GM19455 (cell line): Measurements from ENCODE around the gene TBL1XR1.

Experiments used
- ATAC-seq: cut with Tn5 transposase; IDR thresholded peaks from one replicate; pipeline ENCODE4 v1.9.1; 2021; ENCODE audit not compliant: unreplicated experiment

TBL1XR1 gene

GRCh38 chr3:177197041-177197726 lies at the start of gene TBL1XR1:
TSS of gene TBL1XR1 (minus strand) at chr3:177197482. CDS start at chr3:177064977, 132,505 bp downstream.
- peak; percentile 46 for ATAC-seq

- no peak for ATAC-seq
Observed at GRCh38 chr3:177245250-177245649, 48.0 kb upstream of the TBL1XR1 start.

GRCh38 chr3:177244606-177245005 lies 47.3 kb upstream of the TBL1XR1 start:
- no peak for ATAC-seq

DNA sequence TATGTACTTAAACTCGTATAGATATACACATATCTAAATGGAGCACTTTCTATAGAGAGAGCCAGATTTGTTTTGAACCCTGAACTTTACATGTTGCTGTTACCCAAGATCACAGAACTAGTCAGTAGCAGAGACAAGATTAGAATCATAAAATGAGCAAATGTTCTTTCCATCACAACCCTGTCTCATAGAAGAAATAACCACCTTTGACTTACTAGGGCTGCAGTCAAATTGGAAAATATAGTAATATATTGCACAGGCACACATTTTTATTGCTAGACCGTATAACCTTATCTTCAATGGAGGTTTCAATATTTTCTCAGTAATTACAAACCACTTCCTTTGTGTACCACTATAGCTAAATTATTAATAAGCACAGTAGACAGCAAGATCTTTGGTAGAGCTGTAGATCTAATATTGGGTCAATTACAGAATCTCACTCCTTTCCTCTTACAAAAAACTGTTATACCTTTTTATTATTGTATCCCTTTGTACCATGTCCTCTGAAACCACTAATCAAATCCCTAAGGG lies 41.5 kb upstream of the TBL1XR1 start:
- ATAC-seq, result no peak

GRCh38 chr3:177237206-177237605 lies 39.9 kb upstream of the TBL1XR1 start:
- ATAC-seq, result no peak

DNA sequence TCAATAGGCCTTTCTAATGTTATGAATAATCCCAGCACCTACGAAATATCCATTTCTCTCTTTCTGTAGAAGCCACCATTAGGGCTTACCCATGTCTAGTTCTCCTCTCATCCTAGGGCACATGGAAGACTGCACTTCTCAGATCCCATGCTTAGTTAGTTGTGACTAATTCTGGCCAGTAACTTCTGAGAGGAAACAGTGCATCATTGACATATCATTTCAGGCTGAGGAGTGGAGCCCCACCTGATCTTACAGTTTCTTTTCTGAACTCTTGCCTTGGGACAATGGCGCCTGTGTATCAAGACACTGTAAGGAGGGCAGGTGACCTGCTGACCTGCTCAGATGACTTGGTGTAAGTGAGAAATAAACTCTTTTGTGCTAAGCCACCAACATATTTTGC lies 39.4 kb upstream of the TBL1XR1 start:
- no peak for ATAC-seq

DNA sequence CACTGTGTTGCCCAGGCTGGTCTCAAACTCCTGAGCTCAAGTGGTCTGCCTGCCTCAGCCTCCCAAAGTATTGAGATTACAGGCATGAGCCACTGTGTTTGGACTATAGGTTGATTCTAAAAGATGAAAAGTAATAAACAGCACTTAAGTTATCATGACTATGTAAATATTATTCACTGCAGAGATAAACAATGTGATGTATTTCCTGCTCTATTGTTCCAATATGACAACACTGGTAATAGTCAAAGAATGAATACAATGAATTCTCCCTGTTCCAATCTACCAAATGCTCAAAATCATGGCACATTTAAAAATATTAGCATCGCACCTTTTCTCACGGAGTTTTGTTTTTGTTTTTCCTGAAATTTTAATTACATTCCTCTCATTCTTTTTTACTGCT lies 36.8 kb upstream of the TBL1XR1 start:
- ATAC-seq, result no peak

GRCh38 chr3:177231242-177231641 lies 34.0 kb upstream of the TBL1XR1 start:
- no peak for ATAC-seq

DNA sequence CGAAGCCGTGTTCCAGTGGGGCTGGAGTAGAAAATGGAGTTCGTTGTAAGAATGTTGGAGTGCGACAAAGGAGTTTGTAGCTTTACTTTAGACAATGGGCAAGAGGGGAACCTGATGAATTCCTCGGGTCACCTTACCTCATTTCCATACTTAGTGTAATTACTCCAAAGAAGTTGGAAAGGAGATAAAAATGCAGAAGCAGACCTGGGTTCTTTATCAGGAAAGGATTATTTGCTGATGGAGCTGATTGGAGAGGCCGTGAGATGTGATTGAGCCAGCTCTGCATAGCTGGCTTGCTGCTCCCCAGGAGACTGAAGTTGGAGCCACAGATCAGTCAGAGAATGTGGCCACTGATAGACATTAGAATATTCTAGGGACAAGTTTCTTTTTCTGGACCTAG lies 33.4 kb upstream of the TBL1XR1 start:
- no peak for ATAC-seq

DNA sequence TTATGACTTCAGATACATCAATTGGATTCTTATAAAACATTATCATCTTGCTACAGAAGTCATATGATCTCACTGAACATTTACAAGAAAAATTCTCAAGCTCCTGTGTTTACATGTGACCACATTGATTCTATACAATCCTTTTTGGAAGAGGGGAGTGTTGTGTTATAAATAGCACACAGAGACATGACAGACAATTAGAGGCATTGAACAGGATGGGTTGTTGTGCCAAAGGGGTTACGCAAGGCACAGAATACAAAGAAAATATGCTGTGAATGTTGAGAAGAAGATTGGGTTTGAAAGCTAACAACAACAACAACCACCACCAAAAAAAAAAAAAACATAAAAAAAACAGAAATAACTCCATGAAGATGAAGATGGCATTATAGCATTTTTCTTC lies 32.5 kb upstream of the TBL1XR1 start:
- ATAC-seq, result no peak

GRCh38 chr3:177228601-177229190 lies 31.4 kb upstream of the TBL1XR1 start:
- ATAC-seq, result no peak

DNA sequence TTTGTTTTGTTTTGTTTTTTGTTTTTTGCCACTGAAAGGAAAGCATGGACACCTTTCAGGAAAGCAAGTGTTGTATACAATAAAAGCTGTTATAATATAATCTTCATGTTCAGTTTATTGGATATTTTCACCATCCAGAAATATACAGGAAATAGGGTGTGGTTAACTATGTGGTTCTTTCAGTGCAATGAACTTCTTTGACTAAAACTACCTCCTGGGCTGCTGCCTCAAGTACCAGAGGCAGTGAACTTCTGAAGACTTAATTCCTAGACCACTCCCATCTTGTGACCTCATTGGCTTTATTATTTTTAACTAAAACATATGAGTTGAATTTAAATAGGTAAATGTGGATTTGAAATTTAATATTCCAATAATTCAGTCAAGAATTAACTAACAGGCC lies 27.1 kb upstream of the TBL1XR1 start:
- ATAC-seq, result no peak

GRCh38 chr3:177221744-177222143 lies 24.5 kb upstream of the TBL1XR1 start:
- ATAC-seq, result no peak

- no peak for ATAC-seq
Observed at GRCh38 chr3:177220136-177220974, 23.1 kb upstream of the TBL1XR1 start.

DNA sequence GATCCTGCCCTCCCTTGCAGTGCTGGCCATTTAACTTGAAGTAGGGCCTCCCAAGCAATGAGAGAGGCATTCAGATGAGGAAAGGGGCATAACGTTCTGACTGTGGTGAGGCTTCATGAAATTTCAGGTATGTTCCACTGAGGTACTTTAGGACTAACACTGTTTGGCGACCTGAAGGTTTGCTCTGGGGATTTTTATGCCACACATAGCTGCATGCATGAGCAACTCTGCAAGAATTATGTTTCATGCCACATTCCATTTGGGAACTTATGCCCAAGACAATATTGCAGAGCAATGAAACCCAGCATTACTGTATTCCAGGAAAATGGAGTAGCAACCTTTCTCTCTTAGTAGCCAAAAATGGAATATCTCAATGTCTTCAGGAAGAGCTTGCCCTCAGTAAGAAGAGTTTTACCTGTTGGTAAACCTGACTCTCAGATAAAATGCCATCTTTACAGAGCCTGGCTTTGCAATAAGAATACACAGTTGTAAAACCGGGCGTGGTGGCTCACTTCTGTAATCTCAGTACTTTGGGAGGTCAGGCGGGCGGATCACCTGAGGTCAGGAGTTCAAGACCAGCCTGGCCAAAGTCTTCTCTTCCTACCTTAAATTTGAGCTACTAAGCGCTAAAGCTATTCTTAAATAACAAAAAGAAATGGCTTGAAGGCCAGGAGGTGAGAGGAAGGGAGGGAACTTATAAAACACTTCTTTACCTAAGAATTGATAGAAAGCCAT lies 16.7 kb upstream of the TBL1XR1 start:
- ATAC-seq, result no peak

DNA sequence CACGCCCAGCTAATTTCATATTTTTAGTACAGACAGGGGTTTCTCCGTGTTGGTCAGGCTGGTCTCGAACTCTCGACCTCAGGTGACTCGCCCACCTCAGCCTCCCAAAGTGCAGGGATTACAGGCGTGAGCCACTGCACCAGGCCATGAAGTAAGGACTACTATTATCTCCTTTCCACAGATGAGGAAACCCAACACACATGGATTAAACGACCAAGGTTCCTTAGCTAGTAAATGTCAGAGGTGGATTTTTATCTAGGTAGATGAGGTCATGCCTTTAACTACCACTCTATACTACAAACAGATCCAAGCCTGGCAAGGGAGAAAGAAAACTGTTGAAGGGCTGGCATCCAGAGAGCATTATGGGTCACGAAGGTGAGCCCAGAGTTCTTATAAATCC lies 15.5 kb upstream of the TBL1XR1 start:
- ATAC-seq, result no peak

DNA sequence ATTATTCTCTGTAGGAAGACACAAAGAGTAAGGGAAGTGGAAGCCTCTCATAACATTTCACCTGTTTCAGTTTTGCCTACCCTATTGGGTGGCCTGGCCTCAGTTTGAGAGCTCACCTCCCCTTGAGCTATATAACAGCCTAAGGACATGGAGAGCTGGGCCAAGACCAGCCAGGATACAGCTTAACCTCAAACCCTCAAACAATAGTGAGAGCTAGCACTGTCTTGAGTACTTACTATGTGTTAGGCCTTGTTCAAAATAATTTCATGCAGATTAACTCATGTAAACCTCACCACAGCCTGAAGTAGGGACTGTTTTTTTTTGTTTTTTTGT lies 15.0 kb upstream of the TBL1XR1 start:
- no peak for ATAC-seq

- no peak for ATAC-seq
Observed at GRCh38 chr3:177211503-177212277, 14.4 kb upstream of the TBL1XR1 start.

GRCh38 chr3:177210744-177211502 lies 13.6 kb upstream of the TBL1XR1 start:
- ATAC-seq, result no peak

GRCh38 chr3:177209509-177209908 lies 12.2 kb upstream of the TBL1XR1 start:
- no peak for ATAC-seq
